ENCODE measurements around the gene TENM4.

DNA sequence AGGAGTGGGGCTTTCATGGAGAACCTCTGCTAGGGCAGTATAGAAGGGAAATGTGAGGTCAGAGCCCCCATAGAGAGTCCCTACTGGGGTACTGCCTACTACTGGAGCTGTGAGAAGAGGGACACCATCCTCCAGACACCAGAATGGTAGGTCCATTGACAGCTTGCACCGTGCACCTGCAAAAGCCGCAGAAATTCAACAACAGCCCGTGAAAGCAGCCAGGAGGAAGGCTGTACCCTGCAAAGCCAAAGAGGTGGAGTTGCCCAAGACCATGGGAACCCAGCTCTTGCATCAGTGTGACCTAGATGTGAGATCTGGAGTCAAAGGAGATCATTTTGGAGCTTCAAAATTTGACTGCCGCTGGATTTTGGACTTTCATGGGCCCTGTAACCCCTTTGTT is 245.6 kb downstream of the TENM4 start:
- TF ChIP-seq, protein P1, sequence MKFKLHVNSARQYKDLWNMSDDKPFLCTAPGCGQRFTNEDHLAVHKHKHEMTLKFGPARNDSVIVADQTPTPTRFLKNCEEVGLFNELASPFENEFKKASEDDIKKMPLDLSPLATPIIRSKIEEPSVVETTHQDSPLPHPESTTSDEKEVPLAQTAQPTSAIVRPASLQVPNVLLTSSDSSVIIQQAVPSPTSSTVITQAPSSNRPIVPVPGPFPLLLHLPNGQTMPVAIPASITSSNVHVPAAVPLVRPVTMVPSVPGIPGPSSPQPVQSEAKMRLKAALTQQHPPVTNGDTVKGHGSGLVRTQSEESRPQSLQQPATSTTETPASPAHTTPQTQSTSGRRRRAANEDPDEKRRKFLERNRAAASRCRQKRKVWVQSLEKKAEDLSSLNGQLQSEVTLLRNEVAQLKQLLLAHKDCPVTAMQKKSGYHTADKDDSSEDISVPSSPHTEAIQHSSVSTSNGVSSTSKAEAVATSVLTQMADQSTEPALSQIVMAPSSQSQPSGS (IDR thresholded peaks at IDR 0.05; ENCODE audit: low read length), result no peak
- no peak for TF ChIP-seq MXI1 (IDR thresholded peaks at IDR 0.05; ENCODE audit: low read depth, low read length)
- TF ChIP-seq CREB1 (IDR thresholded peaks at IDR 0.05; ENCODE audit: low read depth), result no peak
- TF ChIP-seq EZH2 (IDR thresholded peaks at IDR 0.05; ENCODE audit: borderline replicate concordance, control insufficient read depth, low read depth, low read length), result no peak
- TF ChIP-seq EGR1 (IDR thresholded peaks at IDR 0.05; ENCODE audit: borderline replicate concordance in 1 of 2, low read depth in 2 of 2, low read length in 2 of 2), result no peak
- TF ChIP-seq, protein P2, sequence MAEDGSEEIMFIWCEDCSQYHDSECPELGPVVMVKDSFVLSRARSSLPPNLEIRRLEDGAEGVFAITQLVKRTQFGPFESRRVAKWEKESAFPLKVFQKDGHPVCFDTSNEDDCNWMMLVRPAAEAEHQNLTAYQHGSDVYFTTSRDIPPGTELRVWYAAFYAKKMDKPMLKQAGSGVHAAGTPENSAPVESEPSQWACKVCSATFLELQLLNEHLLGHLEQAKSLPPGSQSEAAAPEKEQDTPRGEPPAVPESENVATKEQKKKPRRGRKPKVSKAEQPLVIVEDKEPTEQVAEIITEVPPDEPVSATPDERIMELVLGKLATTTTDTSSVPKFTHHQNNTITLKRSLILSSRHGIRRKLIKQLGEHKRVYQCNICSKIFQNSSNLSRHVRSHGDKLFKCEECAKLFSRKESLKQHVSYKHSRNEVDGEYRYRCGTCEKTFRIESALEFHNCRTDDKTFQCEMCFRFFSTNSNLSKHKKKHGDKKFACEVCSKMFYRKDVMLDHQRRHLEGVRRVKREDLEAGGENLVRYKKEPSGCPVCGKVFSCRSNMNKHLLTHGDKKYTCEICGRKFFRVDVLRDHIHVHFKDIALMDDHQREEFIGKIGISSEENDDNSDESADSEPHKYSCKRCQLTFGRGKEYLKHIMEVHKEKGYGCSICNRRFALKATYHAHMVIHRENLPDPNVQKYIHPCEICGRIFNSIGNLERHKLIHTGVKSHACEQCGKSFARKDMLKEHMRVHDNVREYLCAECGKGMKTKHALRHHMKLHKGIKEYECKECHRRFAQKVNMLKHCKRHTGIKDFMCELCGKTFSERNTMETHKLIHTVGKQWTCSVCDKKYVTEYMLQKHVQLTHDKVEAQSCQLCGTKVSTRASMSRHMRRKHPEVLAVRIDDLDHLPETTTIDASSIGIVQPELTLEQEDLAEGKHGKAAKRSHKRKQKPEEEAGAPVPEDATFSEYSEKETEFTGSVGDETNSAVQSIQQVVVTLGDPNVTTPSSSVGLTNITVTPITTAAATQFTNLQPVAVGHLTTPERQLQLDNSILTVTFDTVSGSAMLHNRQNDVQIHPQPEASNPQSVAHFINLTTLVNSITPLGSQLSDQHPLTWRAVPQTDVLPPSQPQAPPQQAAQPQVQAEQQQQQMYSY (CRISPR knock-in tag; IDR thresholded peaks at IDR 0.05), result no peak
- TF ChIP-seq, protein P3, sequence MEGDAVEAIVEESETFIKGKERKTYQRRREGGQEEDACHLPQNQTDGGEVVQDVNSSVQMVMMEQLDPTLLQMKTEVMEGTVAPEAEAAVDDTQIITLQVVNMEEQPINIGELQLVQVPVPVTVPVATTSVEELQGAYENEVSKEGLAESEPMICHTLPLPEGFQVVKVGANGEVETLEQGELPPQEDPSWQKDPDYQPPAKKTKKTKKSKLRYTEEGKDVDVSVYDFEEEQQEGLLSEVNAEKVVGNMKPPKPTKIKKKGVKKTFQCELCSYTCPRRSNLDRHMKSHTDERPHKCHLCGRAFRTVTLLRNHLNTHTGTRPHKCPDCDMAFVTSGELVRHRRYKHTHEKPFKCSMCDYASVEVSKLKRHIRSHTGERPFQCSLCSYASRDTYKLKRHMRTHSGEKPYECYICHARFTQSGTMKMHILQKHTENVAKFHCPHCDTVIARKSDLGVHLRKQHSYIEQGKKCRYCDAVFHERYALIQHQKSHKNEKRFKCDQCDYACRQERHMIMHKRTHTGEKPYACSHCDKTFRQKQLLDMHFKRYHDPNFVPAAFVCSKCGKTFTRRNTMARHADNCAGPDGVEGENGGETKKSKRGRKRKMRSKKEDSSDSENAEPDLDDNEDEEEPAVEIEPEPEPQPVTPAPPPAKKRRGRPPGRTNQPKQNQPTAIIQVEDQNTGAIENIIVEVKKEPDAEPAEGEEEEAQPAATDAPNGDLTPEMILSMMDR (IDR thresholded peaks at IDR 0.05 in 2 of 3, conservative IDR thresholded peaks at IDR 0.05 in 1 of 3; ENCODE audit: control insufficient read depth in 2 of 3, extremely low read depth in 1 of 3, insufficient read depth in 1 of 3, low read depth in 3 of 3, low read length in 3 of 3), result no peak
- TF ChIP-seq RCOR1 (conservative IDR thresholded peaks at IDR 0.05; ENCODE audit: low read depth, low read length), result no peak
- TF ChIP-seq TBL1XR1 (IDR thresholded peaks at IDR 0.05; ENCODE audit: low read depth, low read length), result no peak
- TF ChIP-seq FOS (IDR thresholded peaks at IDR 0.05; ENCODE audit: borderline replicate concordance, extremely low read depth, insufficient read length), result no peak
- TF ChIP-seq YY1 (IDR thresholded peaks at IDR 0.05; ENCODE audit: low read depth, low read length), result no peak
- TF ChIP-seq, protein P4, sequence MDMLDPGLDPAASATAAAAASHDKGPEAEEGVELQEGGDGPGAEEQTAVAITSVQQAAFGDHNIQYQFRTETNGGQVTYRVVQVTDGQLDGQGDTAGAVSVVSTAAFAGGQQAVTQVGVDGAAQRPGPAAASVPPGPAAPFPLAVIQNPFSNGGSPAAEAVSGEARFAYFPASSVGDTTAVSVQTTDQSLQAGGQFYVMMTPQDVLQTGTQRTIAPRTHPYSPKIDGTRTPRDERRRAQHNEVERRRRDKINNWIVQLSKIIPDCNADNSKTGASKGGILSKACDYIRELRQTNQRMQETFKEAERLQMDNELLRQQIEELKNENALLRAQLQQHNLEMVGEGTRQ (IDR thresholded peaks at IDR 0.05; ENCODE audit: borderline replicate concordance, low read depth, low read length), result no peak
- no peak for TF ChIP-seq TCF7 (IDR thresholded peaks at IDR 0.05; ENCODE audit: borderline replicate concordance)
